Measurements from ENCODE around the gene CNBP.

DNA sequence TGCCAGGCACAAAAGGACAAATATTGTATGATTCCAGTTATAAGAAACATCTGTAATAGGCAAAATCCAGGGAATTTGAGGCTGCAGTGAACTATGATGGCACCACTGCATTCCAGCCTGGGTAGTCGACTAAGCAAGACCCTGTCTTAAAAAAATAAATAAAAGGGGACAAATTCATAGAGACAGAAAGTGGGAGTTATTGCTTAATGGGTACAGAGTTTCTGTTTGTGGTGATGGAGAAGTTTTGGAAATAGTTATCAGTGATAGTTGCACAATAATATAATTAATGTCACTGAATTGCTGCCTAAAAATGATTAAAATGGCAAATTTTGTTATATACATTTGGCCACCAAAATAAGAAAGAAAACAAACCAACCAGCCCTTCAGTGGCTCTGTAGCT, 27.6 kb upstream of the CNBP start:
- TF ChIP-seq, protein P1, sequence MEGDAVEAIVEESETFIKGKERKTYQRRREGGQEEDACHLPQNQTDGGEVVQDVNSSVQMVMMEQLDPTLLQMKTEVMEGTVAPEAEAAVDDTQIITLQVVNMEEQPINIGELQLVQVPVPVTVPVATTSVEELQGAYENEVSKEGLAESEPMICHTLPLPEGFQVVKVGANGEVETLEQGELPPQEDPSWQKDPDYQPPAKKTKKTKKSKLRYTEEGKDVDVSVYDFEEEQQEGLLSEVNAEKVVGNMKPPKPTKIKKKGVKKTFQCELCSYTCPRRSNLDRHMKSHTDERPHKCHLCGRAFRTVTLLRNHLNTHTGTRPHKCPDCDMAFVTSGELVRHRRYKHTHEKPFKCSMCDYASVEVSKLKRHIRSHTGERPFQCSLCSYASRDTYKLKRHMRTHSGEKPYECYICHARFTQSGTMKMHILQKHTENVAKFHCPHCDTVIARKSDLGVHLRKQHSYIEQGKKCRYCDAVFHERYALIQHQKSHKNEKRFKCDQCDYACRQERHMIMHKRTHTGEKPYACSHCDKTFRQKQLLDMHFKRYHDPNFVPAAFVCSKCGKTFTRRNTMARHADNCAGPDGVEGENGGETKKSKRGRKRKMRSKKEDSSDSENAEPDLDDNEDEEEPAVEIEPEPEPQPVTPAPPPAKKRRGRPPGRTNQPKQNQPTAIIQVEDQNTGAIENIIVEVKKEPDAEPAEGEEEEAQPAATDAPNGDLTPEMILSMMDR (IDR thresholded peaks at IDR 0.05 in 4 of 5, conservative IDR thresholded peaks at IDR 0.05 in 1 of 5), result no peak
- TF ChIP-seq POLR2A (IDR thresholded peaks at IDR 0.05), result no peak
